ACC112 (cell line): ENCODE measurements around the gene RHBDF2.

Experiments used
- H2AFZ ChIP-seq: fragments of 200-600 bp; sonication (generic); one replicate; pipeline ENCODE4 v1.6.0; 2017; ENCODE audit warnings: antibody characterized with exemption, low read length; ENCODE audit not compliant: unreplicated experiment
- H3K27ac ChIP-seq: fragments of 200-600 bp; sonication (generic); 2 replicates; pipeline ENCODE4 v1.5.1; 2014; ENCODE audit warnings: low read depth, mild to moderate bottlenecking, antibody characterized with exemption, low read length, moderate library complexity
- H3K27me3 ChIP-seq: fragments of 200-600 bp; sonication (generic); 2 replicates; pipeline ENCODE4 v1.6.1; 2014; ENCODE audit warnings: mild to moderate bottlenecking, antibody characterized with exemption, low read length, moderate library complexity, mixed read lengths; ENCODE audit not compliant: insufficient read depth
- H3K36me3 ChIP-seq: fragments of 200-600 bp; sonication (generic); 2 replicates; pipeline ENCODE4 v1.6.1; 2016; ENCODE audit warnings: mild to moderate bottlenecking, antibody characterized with exemption, low read length, moderate library complexity, mixed read lengths; ENCODE audit not compliant: insufficient read depth
- H3K4me1 ChIP-seq: fragments of 200-600 bp; sonication (generic); one replicate; pipeline ENCODE4 v1.6.1; 2016; ENCODE audit warnings: low read length, mixed read lengths; ENCODE audit not compliant: insufficient read depth, unreplicated experiment, control insufficient read depth
- H3K4me3 ChIP-seq: fragments of 200-600 bp; sonication (generic); 2 replicates; pipeline ENCODE4 v1.5.1; 2014; ENCODE audit warnings: mild to moderate bottlenecking, low read depth, low read length
- H3K79me2 ChIP-seq: fragments of 200-600 bp; sonication (generic); one replicate; pipeline ENCODE4 v1.6.0; 2016; ENCODE audit warnings: low read length; ENCODE audit not compliant: control insufficient read depth, unreplicated experiment, insufficient read depth

Gene RHBDF2

GRCh38 chr17:76497979-76498875 is 3.0 kb downstream of the RHBDF2 start:
- 0 out of 2 replicates have a peak overlapping the region, but pooled peaks have one; percentile 10 for H3K4me3 ChIP-seq
- peaks cover 49% of the 10 kb centered on the region for H3K4me1 ChIP-seq
- H3K36me3 ChIP-seq = no peaks in the 10 kb centered on the region
- H2AFZ ChIP-seq = no peak overlapping the region
- peaks cover 23% of the 10 kb centered on the region for H3K79me2 ChIP-seq
- H3K27me3 ChIP-seq = no peaks in the 10 kb centered on the region
- peak overlapping the region; percentile 42; the same call in 1 of the 2 replicates for H3K27ac ChIP-seq

- H3K79me2 ChIP-seq = peaks cover 23% of the 10 kb centered on the region
- no peak overlapping the region for H2AFZ ChIP-seq
- H3K36me3 ChIP-seq = no peaks in the 10 kb centered on the region
- peaks cover 53% of the 10 kb centered on the region for H3K4me1 ChIP-seq
- peak overlapping the region; percentile 10; the same call in 1 of the 2 replicates for H3K27ac ChIP-seq
- no peaks in the 10 kb centered on the region for H3K27me3 ChIP-seq
- H3K4me3 ChIP-seq = no peak overlapping the region
Observed at GRCh38 chr17:76497699-76497978, 3.6 kb downstream of the RHBDF2 start.

DNA sequence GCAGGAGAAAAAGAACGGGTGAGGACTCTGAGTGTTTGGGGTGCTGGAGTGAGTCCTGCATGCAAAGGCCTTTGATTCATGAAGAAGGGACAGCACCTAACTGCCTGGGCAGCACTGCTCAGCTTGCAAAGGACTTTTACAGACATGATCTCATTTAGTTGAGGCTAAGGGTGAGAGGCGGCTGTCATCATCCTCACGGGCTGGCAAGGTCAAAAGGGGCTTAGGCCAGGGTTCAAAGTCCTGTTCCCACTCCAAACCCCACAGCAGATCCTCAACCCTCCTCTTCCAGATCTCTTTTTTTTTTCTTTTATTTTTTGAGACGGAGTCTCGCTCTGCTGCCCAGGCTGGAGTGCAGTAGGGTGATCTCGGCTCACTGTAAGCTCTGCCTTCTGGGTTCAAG is 4.8 kb downstream of the RHBDF2 start:
- Histone ChIP-seq H3K4me3 (no peak overlapping the region), H3K36me3 (no peaks in the 10 kb centered on the region), H2AFZ (no peak overlapping the region), H3K27ac (no peak overlapping the region), H3K79me2 (peaks cover 23% of the 10 kb centered on the region), H3K27me3 (no peaks in the 10 kb centered on the region), H3K4me1 (peaks cover 52% of the 10 kb centered on the region)

GRCh38 chr17:76495663-76496400 is 5.4 kb downstream of the RHBDF2 start:
- Histone ChIP-seq H3K36me3 (no peaks in the 10 kb centered on the region), H2AFZ (no peak overlapping the region), H3K79me2 (peaks cover 22% of the 10 kb centered on the region), H3K4me1 (peaks cover 51% of the 10 kb centered on the region), H3K27ac (no peak overlapping the region), H3K27me3 (no peaks in the 10 kb centered on the region), H3K4me3 (no peak overlapping the region)

- H2AFZ ChIP-seq = no peak overlapping the region
Observed at GRCh38 chr17:76493505-76494167, 7.6 kb downstream of the RHBDF2 start.

GRCh38 chr17:76492989-76493501 is 8.2 kb downstream of the RHBDF2 start:
- Histone ChIP-seq H2AFZ (no peak overlapping the region), H3K4me1 (peaks cover 27% of the 10 kb centered on the region), H3K36me3 (no peaks in the 10 kb centered on the region), H3K4me3 (peak overlapping the region; percentile 60), H3K79me2 (peaks cover 3% of the 10 kb centered on the region), H3K27me3 (no peaks in the 10 kb centered on the region), H3K27ac (peak overlapping the region; percentile 86)

More at GRCh38 chr17:76493505-76494167, 7.6 kb downstream of the RHBDF2 start:
- H3K79me2 ChIP-seq = peaks cover 3% of the 10 kb centered on the region
- H3K4me3 ChIP-seq = peak overlapping the region; percentile 60; the same call in 1 of the 2 replicates
- no peaks in the 10 kb centered on the region for H3K27me3 ChIP-seq
- peak overlapping the region; percentile 86 for H3K27ac ChIP-seq
- no peaks in the 10 kb centered on the region for H3K36me3 ChIP-seq
- peaks cover 33% of the 10 kb centered on the region for H3K4me1 ChIP-seq

DNA sequence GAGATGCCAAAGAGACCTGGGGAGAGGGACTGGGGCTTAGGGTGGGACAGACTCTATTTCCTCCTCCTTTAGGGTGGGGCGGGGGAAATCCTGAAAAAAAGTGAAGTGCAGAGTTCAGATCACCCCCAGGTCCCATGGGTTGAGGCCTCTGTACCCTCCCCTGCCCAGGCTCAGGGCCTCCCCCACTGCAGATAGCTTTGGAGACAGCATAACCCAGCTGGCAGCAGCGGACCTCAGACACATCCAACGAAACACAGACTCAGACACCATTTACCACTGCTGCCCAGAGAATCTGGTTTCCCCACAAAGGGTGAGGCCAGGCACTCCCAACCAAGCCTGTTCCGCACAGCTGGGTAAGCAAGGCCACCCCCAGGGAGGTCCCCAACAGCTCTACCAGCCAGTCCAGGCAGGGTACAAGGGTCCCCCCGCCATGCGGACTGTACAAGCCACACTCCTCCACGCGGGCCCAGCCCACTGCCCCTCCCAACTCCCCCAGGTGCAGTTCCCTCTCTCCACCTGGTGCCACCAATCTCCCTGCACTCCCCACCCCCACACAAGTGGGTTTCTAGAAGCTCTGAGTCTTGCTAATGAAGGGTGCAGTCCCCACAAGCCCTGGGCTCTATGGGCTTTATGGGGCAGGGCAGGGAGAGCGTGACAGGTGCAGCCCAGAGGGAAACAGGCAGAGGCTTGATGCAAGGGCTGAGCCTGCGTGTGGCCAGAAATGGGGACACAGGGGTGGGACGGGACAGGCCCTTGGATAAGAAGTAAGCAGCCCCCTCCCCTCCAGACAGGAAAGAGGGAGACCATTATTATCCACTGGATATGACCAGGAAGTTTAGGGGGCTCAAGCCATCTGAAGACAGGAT is 8.9 kb downstream of the RHBDF2 start:
- peak overlapping the region; percentile 60; the same call in 1 of the 2 replicates for H3K4me3 ChIP-seq
- no peaks in the 10 kb centered on the region for H3K36me3 ChIP-seq
- H2AFZ ChIP-seq = no peak overlapping the region
- H3K4me1 ChIP-seq = peaks cover 20% of the 10 kb centered on the region
- H3K79me2 ChIP-seq = peaks cover 3% of the 10 kb centered on the region
- H3K27me3 ChIP-seq = no peaks in the 10 kb centered on the region
- H3K27ac ChIP-seq = peak overlapping the region; percentile 86

DNA sequence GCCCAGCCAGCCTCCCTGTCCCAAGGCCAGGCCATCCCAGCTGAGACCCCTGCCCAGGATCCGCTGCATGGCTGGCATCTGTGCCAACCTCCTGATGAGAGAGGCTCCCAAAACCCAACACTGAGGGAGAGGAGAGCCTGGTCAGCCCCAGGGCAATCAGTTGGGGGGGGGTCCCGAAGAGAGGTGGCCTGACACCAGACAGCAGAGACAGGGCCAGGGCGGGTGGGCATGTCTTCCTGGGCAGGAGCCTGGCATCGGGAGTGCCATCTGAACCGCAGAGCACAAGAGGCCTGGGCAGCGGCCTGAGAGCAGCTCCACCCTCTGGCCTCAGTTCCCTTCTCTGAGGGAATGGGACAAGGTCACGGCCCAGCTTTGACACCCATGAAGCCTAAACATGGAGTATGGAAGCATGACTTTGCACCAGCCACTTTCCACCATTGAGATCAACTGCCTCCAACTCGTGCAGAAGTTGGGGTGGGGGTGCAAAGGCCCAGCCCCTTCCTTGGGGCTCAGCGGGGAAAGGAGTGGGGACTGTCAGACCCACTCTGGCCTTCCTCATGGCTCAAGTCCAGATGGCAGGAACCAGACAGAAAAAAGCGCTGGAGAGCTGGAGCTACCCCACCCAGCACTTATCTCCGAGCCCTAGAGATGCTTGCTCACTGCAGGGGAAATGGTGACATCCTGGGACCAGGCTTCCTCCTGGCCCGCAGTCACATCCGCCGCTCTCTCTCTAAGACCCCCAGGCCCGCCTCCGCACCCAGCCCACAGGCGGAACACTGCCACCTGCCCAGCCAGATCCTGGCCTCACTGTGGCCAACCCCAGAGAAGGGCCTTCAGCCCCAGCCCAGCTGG is 9.7 kb downstream of the RHBDF2 start:
- Histone ChIP-seq H2AFZ (no peak overlapping the region), H3K27me3 (no peaks in the 10 kb centered on the region), H3K79me2 (no peaks in the 10 kb centered on the region), H3K4me1 (peaks cover 20% of the 10 kb centered on the region), H3K27ac (no peak overlapping the region), H3K4me3 (no peak overlapping the region), H3K36me3 (no peaks in the 10 kb centered on the region)

DNA sequence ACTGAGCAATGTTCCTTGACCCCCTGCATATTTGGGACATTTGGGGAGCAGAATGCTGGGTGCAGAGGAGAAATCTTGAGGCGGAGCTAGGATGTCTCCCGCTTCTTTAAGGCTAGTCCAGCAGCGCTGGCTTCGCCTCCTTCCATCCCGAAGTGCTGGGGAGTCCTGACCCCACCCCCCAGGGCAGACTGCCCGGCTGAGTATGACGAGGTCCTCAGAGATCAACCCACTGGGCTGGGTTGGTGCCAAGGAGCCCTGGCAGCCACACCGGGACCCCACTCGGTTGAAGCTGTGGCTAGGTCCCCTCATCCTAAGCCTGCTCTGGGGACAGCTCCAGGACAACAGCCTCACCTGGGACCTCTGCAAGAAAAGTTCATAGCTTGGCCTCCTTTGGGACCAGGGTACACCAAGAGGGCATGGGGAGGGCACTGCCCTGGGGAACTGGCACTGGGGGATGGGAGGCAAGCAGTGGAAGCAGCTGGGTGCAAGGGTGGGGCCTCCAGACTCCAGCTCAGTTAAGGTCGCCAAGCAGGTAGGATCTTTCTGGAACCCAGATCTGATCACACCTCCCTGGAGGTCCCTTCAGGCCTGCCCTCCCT is 11.0 kb downstream of the RHBDF2 start:
- Histone ChIP-seq H3K4me3 (no peak overlapping the region), H3K27ac (no peak overlapping the region), H2AFZ (no peak overlapping the region), H3K79me2 (no peaks in the 10 kb centered on the region), H3K4me1 (peaks cover 24% of the 10 kb centered on the region), H3K36me3 (no peaks in the 10 kb centered on the region), H3K27me3 (no peaks in the 10 kb centered on the region)
